Ovary (tissue), 3 donors: ENCODE measurements around the gene KLC1.

Experiments used
- POLR2A ChIP-seq: fragments of 450-650 bp; IDR thresholded peaks from one replicate; pipeline ENCODE4 v1.6.1; 2017; ENCODE audit warnings: antibody characterized with exemption, mild to moderate bottlenecking, moderate library complexity
- TF ChIP-seq, protein P1 (sequence below), 3 donors: fragments of 450-650 bp in 2 of 3; fragments of 200-600 bp in 1 of 3; IDR thresholded peaks; one replicate each; pipeline versions ENCODE4 v1.5.1 to v1.8.0; 2016 to 2022; ENCODE audit warnings: antibody characterized with exemption in 3 of 3, mild to moderate bottlenecking in 1 of 3
- donor health status: DM: no; HTN: no; CAD: no.

- TF ChIP-seq, protein P1, sequence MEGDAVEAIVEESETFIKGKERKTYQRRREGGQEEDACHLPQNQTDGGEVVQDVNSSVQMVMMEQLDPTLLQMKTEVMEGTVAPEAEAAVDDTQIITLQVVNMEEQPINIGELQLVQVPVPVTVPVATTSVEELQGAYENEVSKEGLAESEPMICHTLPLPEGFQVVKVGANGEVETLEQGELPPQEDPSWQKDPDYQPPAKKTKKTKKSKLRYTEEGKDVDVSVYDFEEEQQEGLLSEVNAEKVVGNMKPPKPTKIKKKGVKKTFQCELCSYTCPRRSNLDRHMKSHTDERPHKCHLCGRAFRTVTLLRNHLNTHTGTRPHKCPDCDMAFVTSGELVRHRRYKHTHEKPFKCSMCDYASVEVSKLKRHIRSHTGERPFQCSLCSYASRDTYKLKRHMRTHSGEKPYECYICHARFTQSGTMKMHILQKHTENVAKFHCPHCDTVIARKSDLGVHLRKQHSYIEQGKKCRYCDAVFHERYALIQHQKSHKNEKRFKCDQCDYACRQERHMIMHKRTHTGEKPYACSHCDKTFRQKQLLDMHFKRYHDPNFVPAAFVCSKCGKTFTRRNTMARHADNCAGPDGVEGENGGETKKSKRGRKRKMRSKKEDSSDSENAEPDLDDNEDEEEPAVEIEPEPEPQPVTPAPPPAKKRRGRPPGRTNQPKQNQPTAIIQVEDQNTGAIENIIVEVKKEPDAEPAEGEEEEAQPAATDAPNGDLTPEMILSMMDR (IDR thresholded peaks at IDR 0.05) = no peak
- no peak for TF ChIP-seq POLR2A
Measured at GRCh38 chr14:103725739-103726395, 96.9 kb downstream of the KLC1 start.
